Muscle of leg (tissue), 11 donors: Measurements from ENCODE around the gene TPPP2. TPM values are rescaled to one million over a fixed set of nuclear protein-coding genes. Genes with fewer than 3 reads are reported as not detected.
"Not testable (repeated sequence)": the region's sequence is repeated elsewhere in the genome, so short reads cannot be mapped to it uniquely, and the experiment has no call there.

Source experiments
- DNase-seq: peaks from one replicate; pipeline ENCODE4 v3.0.0; 2013
- H3K27ac ChIP-seq: one replicate; pipeline ENCODE4 v1.5.1; 2013; ENCODE audit warnings: mild to moderate bottlenecking, low read length, control low read depth
- H3K27me3 ChIP-seq: one replicate; pipeline ENCODE4 v1.6.1; 2013; ENCODE audit warnings: low read length; ENCODE audit not compliant: control insufficient read depth, insufficient read depth
- H3K36me3 ChIP-seq: one replicate; pipeline ENCODE4 v1.6.1; 2013; ENCODE audit warnings: low read length; ENCODE audit not compliant: control insufficient read depth, insufficient read depth
- H3K4me1 ChIP-seq: one replicate; pipeline ENCODE4 v1.6.1; 2013; ENCODE audit warnings: low read length; ENCODE audit not compliant: control insufficient read depth, insufficient read depth
- H3K4me3 ChIP-seq: one replicate; pipeline ENCODE4 v1.5.1; 2013; ENCODE audit warnings: low read length, control low read depth
- H3K9me3 ChIP-seq: replicated peaks from 2 replicates; pipeline ENCODE4 v1.6.1; 2013; ENCODE audit warnings: low read depth, low read length; ENCODE audit not compliant: control insufficient read depth
- WGBS: methylation state at CpG from one replicate; pipeline ENCODE4 v1.1.5; 2013; ENCODE audit warnings: missing lambda C conversion rate; ENCODE audit not compliant: insufficient coverage; 5-methylcytosine and 5-hydroxymethylcytosine counted together
- polyA plus RNA-seq, 8 donors: library from polyadenylated mRNA; unstranded; fragments of 120-200 nt; gene quantifications; one replicate each; pipeline versions ENCODE4 v1.2.1 to v1.2.3, GENCODE V29; 2013; ENCODE audit warnings: inconsistent platforms in 1 of 8, low replicate concordance in 1 of 8; ENCODE audit not compliant: insufficient read length in 8 of 8, insufficient read depth in 1 of 8
- total RNA-seq: library from RNA; stranded (reverse); fragments of 120-200 nt; gene quantifications from one replicate; pipeline ENCODE4 v1.2.4, GENCODE V29; 2013

The TPPP2 gene
- total and polyA plus RNA-seq, 9 donors, result 0.28 to 0.85 (median 0.41) TPM; not detected in 1

DNA sequence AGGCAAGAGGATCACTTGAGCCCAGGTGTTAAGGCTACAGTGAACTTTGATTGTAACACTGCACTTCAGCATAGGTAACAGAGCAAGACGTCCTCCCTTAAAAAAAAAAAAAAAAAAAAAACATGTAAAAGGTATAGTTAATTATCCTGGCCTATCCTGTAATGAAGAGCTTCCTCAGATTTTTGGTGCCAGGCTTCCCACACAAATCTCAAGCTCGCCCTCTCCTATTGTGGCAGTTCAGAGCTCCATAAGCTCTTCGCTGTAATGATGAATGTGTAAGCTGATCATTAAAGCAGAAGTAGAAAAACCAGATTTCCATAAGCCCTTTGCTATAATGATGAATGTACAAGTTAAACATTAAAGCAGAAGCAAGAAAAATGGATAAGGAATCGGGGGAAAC lies 32.9 kb upstream of the TPPP2 start:
- H3K27me3 ChIP-seq, result no peaks in the 10 kb centered on the region
- H3K9me3 ChIP-seq, result no peaks in the 10 kb centered on the region
- peaks cover 47% of the 10 kb centered on the region for H3K36me3 ChIP-seq
- DNase-seq, result no peak
- no CpG with 5 or more reads among the region's 4 CpGs for WGBS
- no peaks in the 10 kb centered on the region for H3K4me1 ChIP-seq
- H3K27ac ChIP-seq, result no peak overlapping the region
- no peak overlapping the region for H3K4me3 ChIP-seq

DNA sequence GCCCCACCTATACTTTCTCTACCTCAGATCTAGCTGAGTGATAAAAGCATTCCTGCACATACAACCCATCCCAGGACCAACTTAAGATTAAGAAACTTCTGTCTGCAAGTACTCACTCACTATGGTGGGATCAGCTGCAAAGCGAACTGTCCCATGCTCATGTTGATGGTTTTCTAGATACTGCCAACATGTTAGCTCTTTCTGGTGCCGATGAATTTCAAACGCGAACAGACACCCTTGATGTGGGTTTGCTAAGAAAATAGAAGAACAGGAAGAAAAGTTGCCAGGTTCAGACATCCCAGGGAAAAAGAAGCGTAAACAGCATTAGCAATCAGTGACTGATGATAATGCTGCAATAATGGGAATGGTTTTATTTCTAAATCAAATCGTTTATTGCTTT lies 32.5 kb upstream of the TPPP2 start:
- Histone ChIP-seq H3K4me3 (no peak overlapping the region), H3K27ac (no peak overlapping the region), H3K27me3 (no peaks in the 10 kb centered on the region), H3K9me3 (no peaks in the 10 kb centered on the region), H3K36me3 (peaks cover 43% of the 10 kb centered on the region), H3K4me1 (no peaks in the 10 kb centered on the region)
- WGBS, result 91% methylated on average over 4 of the region's 6 CpGs
- no peak for DNase-seq

DNA sequence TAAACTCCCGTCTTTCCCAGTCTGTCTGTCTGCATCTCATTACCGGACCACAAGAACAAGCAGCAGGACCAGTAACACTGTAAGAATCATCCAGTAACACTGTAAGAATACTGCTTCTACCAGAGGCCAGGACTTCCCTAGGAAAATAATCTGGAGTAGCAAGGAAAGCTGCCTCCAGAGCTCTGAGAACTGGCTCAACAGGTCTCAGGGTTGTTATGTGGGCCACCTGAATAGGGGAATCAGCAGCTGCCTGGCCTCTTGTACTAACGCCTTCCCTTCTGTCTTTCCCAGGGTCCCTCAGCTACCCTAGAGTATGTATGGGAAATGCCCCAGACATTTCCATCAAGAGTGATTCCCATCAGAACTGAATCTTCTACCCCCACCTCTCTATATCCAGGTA lies 31.9 kb upstream of the TPPP2 start:
- Histone ChIP-seq H3K36me3 (peaks cover 37% of the 10 kb centered on the region), H3K4me3 (no peak overlapping the region), H3K9me3 (no peaks in the 10 kb centered on the region), H3K27me3 (no peaks in the 10 kb centered on the region), H3K27ac (no peak overlapping the region), H3K4me1 (no peaks in the 10 kb centered on the region)
- WGBS, result no CpG with 5 or more reads among the region's 3 CpGs
- DNase-seq, result no peak

DNA sequence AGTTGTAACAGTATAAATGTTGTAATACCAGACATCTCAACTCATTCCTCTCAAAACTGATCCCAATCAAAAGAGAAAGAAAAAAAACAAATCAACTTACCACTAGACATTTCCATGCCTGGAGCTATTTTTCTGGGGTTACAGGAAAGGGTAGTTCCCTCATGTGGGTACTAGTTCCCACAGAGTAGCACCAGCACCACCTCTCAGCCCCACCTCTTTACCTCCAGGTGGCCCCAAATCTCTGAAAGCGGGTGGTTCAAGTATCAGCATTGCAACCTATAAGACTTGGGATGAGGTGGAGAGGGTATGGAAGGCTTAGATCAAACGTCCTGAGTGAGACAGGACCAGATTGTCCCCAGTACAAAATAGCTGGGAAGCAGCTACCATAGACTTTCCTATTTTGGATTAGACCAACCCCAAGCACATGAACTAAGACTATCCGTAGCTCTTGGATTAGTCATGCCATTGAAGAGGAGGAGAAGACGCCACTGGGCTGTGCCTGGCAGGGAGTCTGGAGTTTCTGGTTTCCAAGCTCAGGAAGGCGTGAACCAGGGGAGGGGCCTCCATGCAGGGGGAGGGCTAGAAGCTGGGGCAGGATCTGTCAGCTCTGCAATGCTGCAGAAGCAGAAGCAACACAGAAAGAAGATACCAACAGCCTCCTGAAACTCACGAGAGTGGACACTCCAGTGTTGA lies 31.2 kb upstream of the TPPP2 start, which contains the start of gene SLC39A2:
SLC39A2 (plus strand) TSS at position 620 of the 693 bp plus-strand sequence. CDS start 154 bp downstream, outside the sequence.
- Histone ChIP-seq H3K4me3 (no peak within 1 kb of the TSS), H3K27ac (no peak within 1 kb of the TSS), H3K27me3 (no peaks in the 10 kb centered on the region), H3K36me3 (peaks cover 34% of the 10 kb centered on the region), H3K9me3 (no peaks in the 10 kb centered on the region), H3K4me1 (no peaks in the 10 kb centered on the region)
- WGBS, result 17% methylated on average over 1 of the region's 6 CpGs
- no peak for DNase-seq

DNA sequence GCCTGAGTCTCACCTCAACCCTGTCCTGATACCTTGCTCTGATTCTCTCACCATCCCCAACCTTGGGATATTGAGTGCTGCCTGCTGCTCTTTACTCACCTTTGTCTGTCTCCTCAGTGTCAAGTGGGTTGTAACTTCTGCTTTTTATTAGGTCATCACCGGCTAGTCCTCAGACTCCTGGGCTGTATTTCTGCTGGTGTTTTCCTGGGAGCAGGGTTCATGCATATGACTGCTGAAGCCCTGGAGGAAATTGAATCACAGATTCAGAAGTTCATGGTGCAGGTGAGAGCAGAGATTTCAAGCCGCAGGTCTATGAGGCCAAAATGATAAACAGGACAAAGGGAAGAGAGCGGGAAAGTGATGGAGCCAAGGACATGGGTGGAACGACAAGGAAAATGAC lies 30.4 kb upstream of the TPPP2 start:
- no peaks in the 10 kb centered on the region for H3K9me3 ChIP-seq
- 58% methylated on average over 4 of the region's 4 CpGs for WGBS
- H3K4me3 ChIP-seq, result no peak overlapping the region
- no peaks in the 10 kb centered on the region for H3K27me3 ChIP-seq
- DNase-seq, result no peak
- H3K27ac ChIP-seq, result no peak overlapping the region
- peaks cover 26% of the 10 kb centered on the region for H3K36me3 ChIP-seq
- H3K4me1 ChIP-seq, result no peaks in the 10 kb centered on the region

GRCh38 chr14:21001218-21001617 lies 28.8 kb upstream of the TPPP2 start:
- no peak for DNase-seq
- no peaks in the 10 kb centered on the region for H3K4me1 ChIP-seq
- WGBS, result 55% methylated on average over 2 of the region's 7 CpGs

DNA sequence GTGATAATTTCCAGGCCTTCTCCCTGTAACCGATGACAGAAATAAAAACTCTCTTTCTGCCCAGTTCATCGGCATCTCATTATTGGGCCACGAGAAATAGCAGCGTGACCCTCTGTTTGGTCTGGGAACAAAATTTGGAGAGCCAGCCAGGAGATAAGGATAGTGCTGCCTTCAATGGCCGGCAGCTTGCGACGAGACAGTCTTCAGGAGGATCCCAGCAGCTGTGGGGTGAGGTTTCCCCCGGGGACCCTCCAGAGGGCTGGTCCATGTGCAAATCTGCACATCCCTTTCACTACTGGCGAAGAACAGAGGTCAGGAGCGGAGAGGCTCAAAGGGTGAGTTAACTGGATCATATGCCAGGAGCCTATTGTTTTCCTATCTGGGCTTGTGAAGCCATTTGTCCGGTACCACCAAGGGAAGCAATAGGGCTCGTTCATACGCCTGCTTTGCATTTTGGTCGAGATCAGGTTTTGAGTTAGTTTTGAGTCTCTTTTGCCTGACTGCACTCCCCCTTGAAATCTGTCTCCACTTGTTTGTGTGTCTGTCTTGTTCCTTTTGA lies 26.1 kb upstream of the TPPP2 start:
- H3K4me3 ChIP-seq, result no peak overlapping the region
- H3K36me3 ChIP-seq, result no peaks in the 10 kb centered on the region
- 76% methylated on average over 13 of the region's 14 CpGs for WGBS
- no peak overlapping the region for H3K27ac ChIP-seq
- H3K9me3 ChIP-seq, result no peaks in the 10 kb centered on the region
- no peaks in the 10 kb centered on the region for H3K4me1 ChIP-seq
- H3K27me3 ChIP-seq, result no peaks in the 10 kb centered on the region
- DNase-seq, result no peak

More at GRCh38 chr14:21001218-21001617, 28.8 kb upstream of the TPPP2 start:
- Histone ChIP-seq H3K27ac (no peak overlapping the region), H3K36me3 (peaks cover 10% of the 10 kb centered on the region), H3K27me3 (no peaks in the 10 kb centered on the region), H3K9me3 (no peaks in the 10 kb centered on the region), H3K4me3 (no peak overlapping the region)

- WGBS, result no CpG with 5 or more reads among the region's 3 CpGs
- not testable (repeated sequence) for DNase-seq, H3K36me3 ChIP-seq, H3K4me1 ChIP-seq, H3K27me3 ChIP-seq, H3K9me3 ChIP-seq, H3K4me3 ChIP-seq, H3K27ac ChIP-seq
Observed at GRCh38 chr14:21009721-21010120, 20.3 kb upstream of the TPPP2 start.

DNA sequence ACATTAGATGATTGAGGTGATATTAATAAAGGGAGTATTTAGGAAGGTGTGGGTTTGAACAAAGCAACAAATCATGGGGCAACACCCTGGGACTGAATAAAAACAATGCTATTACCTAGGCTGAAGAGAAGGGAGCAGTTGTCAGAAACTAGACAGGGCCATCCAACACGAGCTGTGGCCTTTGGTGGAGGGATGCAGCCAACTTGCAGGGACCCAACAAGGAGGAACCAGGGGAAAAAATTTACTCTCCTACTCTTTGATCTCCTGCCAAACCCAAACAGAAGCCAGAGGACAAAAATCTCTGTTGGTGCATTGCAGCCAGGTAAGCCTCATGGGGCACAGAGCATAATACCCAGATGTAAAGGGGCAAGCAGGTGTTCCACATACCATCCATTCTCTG lies 18.9 kb upstream of the TPPP2 start:
- Histone ChIP-seq H3K4me3 (no peak overlapping the region), H3K36me3 (peaks cover 1% of the 10 kb centered on the region), H3K27ac (no peak overlapping the region), H3K4me1 (peaks cover 8% of the 10 kb centered on the region), H3K27me3 (no peaks in the 10 kb centered on the region), H3K9me3 (no peaks in the 10 kb centered on the region)
- no CpG with 5 or more reads among the region's 1 CpG for WGBS
- DNase-seq, result no peak

DNA sequence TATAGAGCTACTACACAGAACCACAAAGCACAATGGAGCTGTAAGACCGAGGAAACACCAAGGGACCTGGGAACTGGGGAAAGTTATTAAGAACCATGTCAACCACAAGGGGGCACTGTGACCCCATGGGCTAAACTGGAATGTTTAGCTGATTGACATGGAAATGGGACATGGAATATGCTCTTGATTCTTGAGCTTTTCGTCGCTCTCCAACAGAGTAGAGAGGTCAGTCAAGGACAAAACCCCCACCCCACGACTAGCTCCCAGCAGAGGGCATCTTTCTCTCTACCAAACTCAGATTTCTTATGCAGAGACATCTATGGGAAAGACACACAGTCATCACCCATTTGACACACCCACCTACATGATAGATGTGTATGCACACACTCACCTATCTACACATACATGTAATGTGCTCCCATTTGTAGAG lies 15.2 kb upstream of the TPPP2 start:
- peaks cover 8% of the 10 kb centered on the region for H3K4me1 ChIP-seq
- H3K4me3 ChIP-seq, result no peak overlapping the region
- H3K27me3 ChIP-seq, result no peaks in the 10 kb centered on the region
- WGBS, result 0% methylated on average over 1 of the region's 4 CpGs
- H3K9me3 ChIP-seq, result no peaks in the 10 kb centered on the region
- peak; percentile 93 for DNase-seq
- peaks cover 38% of the 10 kb centered on the region for H3K36me3 ChIP-seq
- H3K27ac ChIP-seq, result no peak overlapping the region
